ENCODE results near the gene CEP78. TPM values are rescaled to one million over a fixed set of nuclear protein-coding genes. Genes with fewer than 3 reads are reported as not detected.
A peak's percentile ranks its signal among the peaks of the same experiment; 100 is the strongest.
"Not testable (repeated sequence)": the region's sequence is repeated elsewhere in the genome, so short reads cannot be mapped to it uniquely, and the experiment has no call there.

CEP78 gene
- 22.9 TPM for total RNA-seq

- H3K4me1 ChIP-seq (ENCODE audit: insufficient read depth, low read length), result peaks cover 37% of the 10 kb centered on the region
- H3K27me3 ChIP-seq (ENCODE audit: insufficient read depth, low read length), result no peaks in the 10 kb centered on the region
- no peaks in the 10 kb centered on the region for H3K9me3 ChIP-seq (ENCODE audit: low read depth, low read length)
- H3K4me3 ChIP-seq (ENCODE audit: low read length), result peak within 1 kb of the TSS; percentile 89
These were observed at the start of gene CEP78 for GRCh38 chr9:78235762-78236550. Gene CEP78 (plus strand): TSS chr9:78236075. CDS start chr9:78236351, 276 bp downstream.

- Histone ChIP-seq H3K27me3 (ENCODE audit: insufficient read depth, low read length) (no peaks in the 10 kb centered on the region), H3K4me1 (ENCODE audit: insufficient read depth, low read length) (peaks cover 28% of the 10 kb centered on the region), H3K9me3 (ENCODE audit: low read depth, low read length) (no peaks in the 10 kb centered on the region), H3K4me3 (ENCODE audit: low read length) (no peak overlapping the region)
These were observed 48.0 kb upstream of the CEP78 start for GRCh38 chr9:78187763-78188484.

- Histone ChIP-seq H3K4me3 (ENCODE audit: low read length) (no peak overlapping the region), H3K27me3 (ENCODE audit: insufficient read depth, low read length) (no peaks in the 10 kb centered on the region), H3K9me3 (ENCODE audit: low read depth, low read length) (no peaks in the 10 kb centered on the region), H3K4me1 (ENCODE audit: insufficient read depth, low read length) (peaks cover 28% of the 10 kb centered on the region)
These were observed 47.3 kb upstream of the CEP78 start for GRCh38 chr9:78188594-78188993.

- H3K27me3 ChIP-seq (ENCODE audit: insufficient read depth, low read length), result no peaks in the 10 kb centered on the region
- H3K4me3 ChIP-seq (ENCODE audit: low read length), result no peak overlapping the region
- peaks cover 28% of the 10 kb centered on the region for H3K4me1 ChIP-seq (ENCODE audit: insufficient read depth, low read length)
- no peaks in the 10 kb centered on the region for H3K9me3 ChIP-seq (ENCODE audit: low read depth, low read length)
These were observed 46.9 kb upstream of the CEP78 start for GRCh38 chr9:78189001-78189400.

- Histone ChIP-seq H3K4me1 (ENCODE audit: insufficient read depth, low read length) (peaks cover 32% of the 10 kb centered on the region), H3K9me3 (ENCODE audit: low read depth, low read length) (no peaks in the 10 kb centered on the region), H3K27me3 (ENCODE audit: insufficient read depth, low read length) (no peaks in the 10 kb centered on the region), H3K4me3 (ENCODE audit: low read length) (no peak overlapping the region)
These were observed 46.4 kb upstream of the CEP78 start for GRCh38 chr9:78189461-78189860.

- Histone ChIP-seq H3K9me3 (ENCODE audit: low read depth, low read length) (no peaks in the 10 kb centered on the region), H3K4me3 (ENCODE audit: low read length) (no peak overlapping the region), H3K27me3 (ENCODE audit: insufficient read depth, low read length) (no peaks in the 10 kb centered on the region), H3K4me1 (ENCODE audit: insufficient read depth, low read length) (peaks cover 52% of the 10 kb centered on the region)
These were observed 43.9 kb upstream of the CEP78 start for GRCh38 chr9:78191931-78192330.

- Histone ChIP-seq H3K4me1 (ENCODE audit: insufficient read depth, low read length) (peaks cover 39% of the 10 kb centered on the region), H3K27me3 (ENCODE audit: insufficient read depth, low read length) (no peaks in the 10 kb centered on the region), H3K9me3 (ENCODE audit: low read depth, low read length) (no peaks in the 10 kb centered on the region), H3K4me3 (ENCODE audit: low read length) (no peak overlapping the region)
These were observed 39.6 kb upstream of the CEP78 start for GRCh38 chr9:78196258-78196657.

GRCh38 chr9:78201158-78201777 is 34.6 kb upstream of the CEP78 start:
- peaks cover 29% of the 10 kb centered on the region for H3K4me1 ChIP-seq (ENCODE audit: insufficient read depth, low read length)
- not testable (repeated sequence) for H3K9me3 ChIP-seq (ENCODE audit: low read depth, low read length); H3K4me3 ChIP-seq (ENCODE audit: low read length); H3K27me3 ChIP-seq (ENCODE audit: insufficient read depth, low read length)

GRCh38 chr9:78207319-78207718 is 28.6 kb upstream of the CEP78 start:
- H3K4me1 ChIP-seq (ENCODE audit: insufficient read depth, low read length), result peaks cover 19% of the 10 kb centered on the region
- peaks cover 9% of the 10 kb centered on the region for H3K9me3 ChIP-seq (ENCODE audit: low read depth, low read length)
- H3K27me3 ChIP-seq (ENCODE audit: insufficient read depth, low read length), result no peaks in the 10 kb centered on the region
- no peak overlapping the region for H3K4me3 ChIP-seq (ENCODE audit: low read length)

- Histone ChIP-seq H3K4me3 (ENCODE audit: low read length) (no peak overlapping the region), H3K4me1 (ENCODE audit: insufficient read depth, low read length) (peaks cover 24% of the 10 kb centered on the region), H3K9me3 (ENCODE audit: low read depth, low read length) (peaks cover 9% of the 10 kb centered on the region), H3K27me3 (ENCODE audit: insufficient read depth, low read length) (no peaks in the 10 kb centered on the region)
These were observed 28.0 kb upstream of the CEP78 start for GRCh38 chr9:78207901-78208300.

- Histone ChIP-seq H3K27me3 (ENCODE audit: insufficient read depth, low read length) (no peaks in the 10 kb centered on the region), H3K9me3 (ENCODE audit: low read depth, low read length) (peaks cover 2% of the 10 kb centered on the region), H3K4me1 (ENCODE audit: insufficient read depth, low read length) (peaks cover 25% of the 10 kb centered on the region), H3K4me3 (ENCODE audit: low read length) (no peak overlapping the region)
These were observed 26.7 kb upstream of the CEP78 start for GRCh38 chr9:78209127-78209526.

GRCh38 chr9:78210841-78211301 is 25.0 kb upstream of the CEP78 start:
- Histone ChIP-seq H3K27me3 (ENCODE audit: insufficient read depth, low read length) (no peaks in the 10 kb centered on the region), H3K4me1 (ENCODE audit: insufficient read depth, low read length) (peaks cover 25% of the 10 kb centered on the region), H3K9me3 (ENCODE audit: low read depth, low read length) (no peaks in the 10 kb centered on the region), H3K4me3 (ENCODE audit: low read length) (no peak overlapping the region)

GRCh38 chr9:78212868-78213267 is 23.0 kb upstream of the CEP78 start:
- H3K4me1 ChIP-seq (ENCODE audit: insufficient read depth, low read length), result peaks cover 25% of the 10 kb centered on the region
- H3K4me3 ChIP-seq (ENCODE audit: low read length), result no peak overlapping the region
- H3K9me3 ChIP-seq (ENCODE audit: low read depth, low read length), result no peaks in the 10 kb centered on the region
- H3K27me3 ChIP-seq (ENCODE audit: insufficient read depth, low read length), result no peaks in the 10 kb centered on the region

GRCh38 chr9:78213712-78214111 is 22.2 kb upstream of the CEP78 start:
- Histone ChIP-seq H3K4me3 (ENCODE audit: low read length) (no peak overlapping the region), H3K9me3 (ENCODE audit: low read depth, low read length) (no peaks in the 10 kb centered on the region), H3K27me3 (ENCODE audit: insufficient read depth, low read length) (no peaks in the 10 kb centered on the region), H3K4me1 (ENCODE audit: insufficient read depth, low read length) (peaks cover 25% of the 10 kb centered on the region)

- H3K4me1 ChIP-seq (ENCODE audit: insufficient read depth, low read length), result peaks cover 25% of the 10 kb centered on the region
- H3K4me3 ChIP-seq (ENCODE audit: low read length), result no peak overlapping the region
- H3K27me3 ChIP-seq (ENCODE audit: insufficient read depth, low read length), result no peaks in the 10 kb centered on the region
- H3K9me3 ChIP-seq (ENCODE audit: low read depth, low read length), result no peaks in the 10 kb centered on the region
These were observed 21.4 kb upstream of the CEP78 start for GRCh38 chr9:78214492-78214891.

Measured in mononuclear cell (primary cell).